OCI-LY7 (cell line): ENCODE results near the gene CNPY3. TPM values are rescaled to one million over a fixed set of nuclear protein-coding genes. Genes with fewer than 3 reads are reported as not detected.

Experiments
- BruUV-seq: library from RNA; stranded (reverse); fragments of 400-500 nt; replicated peaks from 2 replicates; lab custom pipeline; 2021; lab: Mats Ljungman, UMichigan
- CTCF ChIA-PET: fragments of 300-600 bp; sonication (Branson Sonifier 250); formaldehyde crosslinking; loops from one replicate; lab custom pipeline; 2022; ENCODE audit warnings: antibody characterized with exemption; ENCODE audit not compliant: unreplicated experiment; lab: Charles Lee
- POLR2A ChIA-PET: fragments of 300-600 bp; sonication (Branson Sonifier 250); formaldehyde crosslinking; loops from one replicate; lab custom pipeline; 2022; ENCODE audit warnings: antibody characterized with exemption; lab: Charles Lee
- DNase-seq: peaks from one replicate; pipeline ENCODE4 v3.0.0-alpha.2; 2015; ENCODE audit warnings: low spot score
- H2AFZ ChIP-seq: fragments of 200-600 bp; sonication (generic), shearing (Covaris generic); 2 replicates; pipeline ENCODE4 v1.6.1; 2014; ENCODE audit warnings: mild to moderate bottlenecking, antibody characterized with exemption, low read length, moderate library complexity
- H3K27ac ChIP-seq: fragments of 200-600 bp; sonication (generic); 2 replicates; pipeline ENCODE4 v1.5.1; 2014; ENCODE audit warnings: mixed run types, low read depth, mild to moderate bottlenecking, moderate library complexity, low read length, inconsistent platforms; ENCODE audit not compliant: poor library complexity, severe bottlenecking
- H3K36me3 ChIP-seq: fragments of 200-600 bp; sonication (generic); 2 replicates; pipeline ENCODE4 v1.6.1; 2014; ENCODE audit warnings: mild to moderate bottlenecking, antibody characterized with exemption, low read length, moderate library complexity, mixed read lengths; ENCODE audit not compliant: insufficient read depth
- H3K4me1 ChIP-seq: fragments of 200-600 bp; sonication (generic); 2 replicates; pipeline ENCODE4 v1.5.1; 2014; ENCODE audit warnings: mild to moderate bottlenecking, low read length; ENCODE audit not compliant: insufficient read depth, poor library complexity, severe bottlenecking
- H3K4me2 ChIP-seq: fragments of 200-600 bp; sonication (generic); 2 replicates; pipeline ENCODE4 v1.6.1; 2014; ENCODE audit warnings: mild to moderate bottlenecking, low read length
- H3K4me3 ChIP-seq: fragments of 200-600 bp; sonication (generic); 2 replicates; pipeline ENCODE4 v1.5.1; 2014; ENCODE audit warnings: mild to moderate bottlenecking, low read depth, low read length; ENCODE audit not compliant: poor library complexity, severe bottlenecking
- H3K79me2 ChIP-seq: fragments of 200-600 bp; sonication (generic); 2 replicates; pipeline ENCODE4 v1.6.1; 2016; ENCODE audit warnings: low read depth, mild to moderate bottlenecking, low read length, moderate library complexity, mixed read lengths; ENCODE audit not compliant: insufficient read depth
- H3K9me2 ChIP-seq: fragments of 200-600 bp; sonication (generic); 2 replicates; pipeline ENCODE4 v1.6.1; 2016; ENCODE audit warnings: mild to moderate bottlenecking, low read length, mixed read lengths; ENCODE audit not compliant: insufficient read depth
- H3K9me3 ChIP-seq: fragments of 200-600 bp; sonication (generic); 2 replicates; pipeline ENCODE4 v1.6.1; 2014; ENCODE audit warnings: mild to moderate bottlenecking, mixed run types, low read length, mixed read lengths
- H4K20me1 ChIP-seq: fragments of 200-600 bp; sonication (generic); 2 replicates; pipeline ENCODE4 v1.6.1; 2014; ENCODE audit warnings: mild to moderate bottlenecking, antibody characterized with exemption, low read length, moderate library complexity, mixed read lengths; ENCODE audit not compliant: insufficient read depth
- CTCF ChIP-seq: fragments of 200-600 bp; sonication (generic); conservative IDR thresholded peaks from 2 replicates; pipeline ENCODE4 v1.5.1; 2014; ENCODE audit warnings: mild to moderate bottlenecking, antibody characterized with exemption, low read length, moderate library complexity, mixed read lengths
- EZH2phosphoT487 ChIP-seq: fragments of 200-600 bp; sonication (generic); IDR thresholded peaks from 2 replicates; pipeline ENCODE4 v1.6.1; 2018; ENCODE audit warnings: low read depth, borderline replicate concordance, mild to moderate bottlenecking, mixed run types, antibody characterized with exemption, low read length, moderate library complexity, mixed read lengths
- intact Hi-C: fragments of 100-400 bp; cut with micrococcal nuclease; formaldehyde crosslinking; loops from one replicate; pipeline ENCODE4 v1.10.0; 2022; ENCODE audit not compliant: unreplicated experiment
- total RNA-seq, 2 experiments: library from RNA; depleted of rRNA in 1 of 2; stranded (reverse); fragments of >200 nt in 1 of 2; shearing (Covaris generic) in 1 of 2; gene quantifications; 2 replicates each; pipeline ENCODE4 v1.2.3, GENCODE V29; 2014 to 2022

CNPY3 gene
- total RNA-seq, 2 experiments from 2014 or later = 69.3 to 77.2 TPM

GRCh38 chr6:42938428-42938796 lies 9.1 kb downstream of the CNPY3 start:
- Histone ChIP-seq H3K9me3 (no peaks in the 10 kb centered on the region), H3K79me2 (peaks cover 23% of the 10 kb centered on the region), H2AFZ (no peak overlapping the region), H3K4me2 (no peak overlapping the region), H3K9me2 (no peaks in the 10 kb centered on the region), H4K20me1 (peaks cover 4% of the 10 kb centered on the region; the same call in 1 of the 2 replicates), H3K4me3 (no peak overlapping the region), H3K36me3 (peaks cover 98% of the 10 kb centered on the region), H3K27ac (no peak overlapping the region), H3K4me1 (no peaks in the 10 kb centered on the region)
- no TSS peak for BruUV-seq
- CTCF ChIA-PET = no interaction called here
- POLR2A ChIA-PET = no interaction called here
- DNase-seq = no peak
- intact Hi-C loops = no loop called here
- TF ChIP-seq EZH2phosphoT487 (no peak), CTCF (no peak)

GRCh38 chr6:42938987-42939809 lies 9.9 kb downstream of the CNPY3 start:
- Histone ChIP-seq H2AFZ (no peak overlapping the region), H3K9me2 (no peaks in the 10 kb centered on the region), H3K79me2 (peaks cover 15% of the 10 kb centered on the region), H3K36me3 (peaks cover 98% of the 10 kb centered on the region), H3K27ac (no peak overlapping the region), H4K20me1 (peaks cover 4% of the 10 kb centered on the region; the same call in 1 of the 2 replicates), H3K4me3 (no peak overlapping the region), H3K4me2 (no peak overlapping the region), H3K9me3 (no peaks in the 10 kb centered on the region), H3K4me1 (no peaks in the 10 kb centered on the region)
- POLR2A ChIA-PET = no interaction called here
- intact Hi-C loops = no loop called here
- TF ChIP-seq EZH2phosphoT487 (no peak), CTCF (no peak)
- no TSS peak for BruUV-seq
- DNase-seq = no peak
- CTCF ChIA-PET = no interaction called here

GRCh38 chr6:42939810-42940167 lies 10.5 kb downstream of the CNPY3 start:
- Histone ChIP-seq H4K20me1 (peaks cover 4% of the 10 kb centered on the region; the same call in 1 of the 2 replicates), H3K4me1 (no peaks in the 10 kb centered on the region), H3K27ac (no peak overlapping the region), H3K36me3 (peaks cover 98% of the 10 kb centered on the region), H2AFZ (no peak overlapping the region), H3K4me2 (no peak overlapping the region), H3K9me2 (no peaks in the 10 kb centered on the region), H3K79me2 (peaks cover 9% of the 10 kb centered on the region; the same call in 1 of the 2 replicates), H3K9me3 (no peaks in the 10 kb centered on the region), H3K4me3 (no peak overlapping the region)
- no peak for DNase-seq
- ChIA-PET POLR2A (no interaction called here), CTCF (no interaction called here)
- TF ChIP-seq CTCF (no peak), EZH2phosphoT487 (no peak)
- intact Hi-C loops = no loop called here
- BruUV-seq = no TSS peak
